ENCODE measurements around the gene DNAH1.
"Not testable (repeated sequence)": the region's sequence is repeated elsewhere in the genome, so short reads cannot be mapped to it uniquely, and the experiment has no call there.

The DNAH1 gene

GRCh38 chr3:52313774-52314188, 2.3 kb upstream of the DNAH1 start:
- DNase-seq, result no peak

- no peak for DNase-seq
Measured at GRCh38 chr3:52314489-52314888, 1.6 kb upstream of the DNAH1 start.

GRCh38 chr3:52315006-52315405, 1.1 kb upstream of the DNAH1 start:
- DNase-seq, result no peak

GRCh38 chr3:52317208-52318000, 1.3 kb downstream of the DNAH1 start:
- DNase-seq, result peak; percentile 72

- no peak for DNase-seq
Measured at GRCh38 chr3:52318186-52318816, 2.2 kb downstream of the DNAH1 start.

GRCh38 chr3:52319921-52320595, 3.9 kb downstream of the DNAH1 start:
- DNase-seq, result no peak

GRCh38 chr3:52321481-52321880, 5.4 kb downstream of the DNAH1 start:
- no peak for DNase-seq

GRCh38 chr3:52322466-52322865, 6.3 kb downstream of the DNAH1 start:
- no peak for DNase-seq

GRCh38 chr3:52323526-52324295, 7.6 kb downstream of the DNAH1 start:
- DNase-seq, result no peak

GRCh38 chr3:52324676-52325075, 8.6 kb downstream of the DNAH1 start:
- DNase-seq, result no peak

- DNase-seq, result no peak
Measured at GRCh38 chr3:52325686-52326085, 9.6 kb downstream of the DNAH1 start.

GRCh38 chr3:52326976-52327375, 10.9 kb downstream of the DNAH1 start:
- DNase-seq, result no peak

GRCh38 chr3:52327486-52328290, 11.6 kb downstream of the DNAH1 start:
- no peak for DNase-seq

- DNase-seq, result no peak
Measured at GRCh38 chr3:52328536-52329080, 12.5 kb downstream of the DNAH1 start.

GRCh38 chr3:52330194-52330805, 14.2 kb downstream of the DNAH1 start:
- DNase-seq, result no peak

- no peak for DNase-seq
Measured at GRCh38 chr3:52331091-52331490, 15.0 kb downstream of the DNAH1 start.

GRCh38 chr3:52331906-52332305, 15.8 kb downstream of the DNAH1 start:
- DNase-seq, result no peak

GRCh38 chr3:52333869-52334557, 17.9 kb downstream of the DNAH1 start:
- DNase-seq, result no peak

- DNase-seq, result not testable (repeated sequence)
Measured at GRCh38 chr3:52338131-52338530, 22.0 kb downstream of the DNAH1 start.

- no peak for DNase-seq
Measured at GRCh38 chr3:52339612-52340011, 23.5 kb downstream of the DNAH1 start.

GRCh38 chr3:52341123-52341522, 25.0 kb downstream of the DNAH1 start:
- no peak for DNase-seq
